Measurements from ENCODE around the gene ANKDD1B. TPM values are rescaled to one million over a fixed set of nuclear protein-coding genes. Genes with fewer than 3 reads are reported as not detected.

Gene ANKDD1B
- total and polyA plus RNA-seq, 9 of the 15 experiments (the other 6 are each of a cell fraction or from before 2014, with no cell fraction given), result 0.04 to 0.29 (median 0.18) TPM; not detected in 1

GRCh38 chr5:75717082-75717922, 106.0 kb downstream of the ANKDD1B start, which contains the start of gene POC5 (continued):
- TF ChIP-seq SLC30A9 (CRISPR knock-in tag; IDR thresholded peaks at IDR 0.05), result no peak
- TF ChIP-seq DPF2 (IDR thresholded peaks at IDR 0.05), result peak; percentile 57; the same call in 1 of the 2 replicates
- TF ChIP-seq SNRNP70 (optimal IDR thresholded peaks at IDR 0.05; ENCODE audit: low read depth, low read length), result no peak
- no peak for TF ChIP-seq ZBTB43 (CRISPR knock-in tag; IDR thresholded peaks at IDR 0.05)
- peak; percentile 26 for TF ChIP-seq EP300 (IDR thresholded peaks at IDR 0.05; ENCODE audit: low read length)
- peak; percentile 99 for TF ChIP-seq MYBL2 (IDR thresholded peaks at IDR 0.05; ENCODE audit: low read depth)
- peak; percentile 42; the same call in 1 of the 2 replicates for TF ChIP-seq MYBL2 (CRISPR knock-in tag; IDR thresholded peaks at IDR 0.05; ENCODE audit: borderline replicate concordance)
- peak; percentile 69; the same call in 1 of the 2 replicates for TF ChIP-seq KAT7 (CRISPR knock-in tag; IDR thresholded peaks at IDR 0.05; ENCODE audit: borderline replicate concordance)
- no peak for TF ChIP-seq IRF1 (CRISPR knock-in tag; IDR thresholded peaks at IDR 0.05; ENCODE audit: borderline replicate concordance)
- TF ChIP-seq CTCF (IDR thresholded peaks at IDR 0.05 in 2 of 3, conservative IDR thresholded peaks at IDR 0.05 in 1 of 3; ENCODE audit: insufficient read depth in 2 of 3, low read depth in 1 of 3, low read length in 3 of 3), result no peak
- TF ChIP-seq PHF21A (IDR thresholded peaks at IDR 0.05; ENCODE audit: borderline replicate concordance, low read depth), result no peak
- TF ChIP-seq EWSR1 (IDR thresholded peaks at IDR 0.05; ENCODE audit: borderline replicate concordance, low read depth, partially characterized antibody), result no peak
- TF ChIP-seq CREB1 (IDR thresholded peaks at IDR 0.05), result peak; percentile 92
- peak; percentile 91 for TF ChIP-seq CREB1 (CRISPR knock-in tag; IDR thresholded peaks at IDR 0.05)
- peak; percentile 93 for TF ChIP-seq FOS (IDR thresholded peaks at IDR 0.05; ENCODE audit: extremely low read depth, insufficient read length)
- no peak for TF ChIP-seq CREB5 (CRISPR knock-in tag; IDR thresholded peaks at IDR 0.05)
- no peak for TF ChIP-seq SRSF3 (IDR thresholded peaks at IDR 0.05; ENCODE audit: insufficient read depth, low read length)
- TF ChIP-seq NCOR1 (IDR thresholded peaks at IDR 0.05), result peak; percentile 20
- no peak for TF ChIP-seq SETDB1 (IDR thresholded peaks at IDR 0.05; ENCODE audit: low read length)
- TF ChIP-seq BRF1 (IDR thresholded peaks at IDR 0.05; ENCODE audit: borderline replicate concordance, extremely low read depth, insufficient read length), result no peak
- TF ChIP-seq MECOM (CRISPR knock-in tag; IDR thresholded peaks at IDR 0.05), result no peak
- no peak for TF ChIP-seq RAD21 (CRISPR knock-in tag; conservative IDR thresholded peaks at IDR 0.05 in 1 of 2, IDR thresholded peaks at IDR 0.05 in 1 of 2)
- no peak for TF ChIP-seq ZNF584 (CRISPR knock-in tag; IDR thresholded peaks at IDR 0.05; ENCODE audit: low read depth)
- TF ChIP-seq ZNF124 (CRISPR knock-in tag; IDR thresholded peaks at IDR 0.05), result no peak

All from K562 (cell line).